GM19043 (cell line): ENCODE results near the gene MRPS23.

Source experiments
- ATAC-seq: cut with Tn5 transposase; IDR thresholded peaks from one replicate; pipeline ENCODE4 v1.9.1; 2021; ENCODE audit warnings: low read depth; ENCODE audit not compliant: unreplicated experiment

Gene MRPS23

DNA sequence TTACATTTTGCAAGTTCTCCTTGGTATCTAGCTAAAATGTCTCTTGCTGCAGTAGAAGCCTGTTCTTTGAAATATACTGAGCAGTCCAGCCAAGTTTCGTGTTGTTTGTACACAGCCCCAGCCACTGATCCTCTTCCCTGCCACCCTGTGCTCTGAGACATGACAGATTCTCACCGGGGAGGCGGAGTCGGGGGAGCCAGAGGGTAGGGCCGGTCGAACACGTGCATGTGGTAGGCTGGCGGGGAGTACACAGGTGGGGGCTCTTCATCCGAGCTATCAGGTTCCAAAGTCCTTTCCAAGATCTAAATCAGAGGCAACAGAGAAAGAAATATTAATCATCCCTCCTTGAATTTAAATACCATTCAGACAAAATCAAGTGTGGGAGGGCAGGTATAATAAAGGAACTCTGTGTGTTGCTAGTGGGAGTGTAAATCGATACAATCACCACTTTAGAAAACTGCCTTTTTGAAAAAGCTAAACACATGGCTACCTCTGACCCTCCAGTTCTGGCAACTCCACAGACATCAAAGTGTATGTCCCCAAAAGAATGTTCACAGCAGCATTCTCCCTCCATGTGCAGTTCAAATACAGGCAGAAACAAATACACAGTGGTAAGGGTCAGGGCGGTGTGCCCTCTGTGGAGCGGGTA lies 29.7 kb upstream of the MRPS23 start:
- ATAC-seq, result no peak

DNA sequence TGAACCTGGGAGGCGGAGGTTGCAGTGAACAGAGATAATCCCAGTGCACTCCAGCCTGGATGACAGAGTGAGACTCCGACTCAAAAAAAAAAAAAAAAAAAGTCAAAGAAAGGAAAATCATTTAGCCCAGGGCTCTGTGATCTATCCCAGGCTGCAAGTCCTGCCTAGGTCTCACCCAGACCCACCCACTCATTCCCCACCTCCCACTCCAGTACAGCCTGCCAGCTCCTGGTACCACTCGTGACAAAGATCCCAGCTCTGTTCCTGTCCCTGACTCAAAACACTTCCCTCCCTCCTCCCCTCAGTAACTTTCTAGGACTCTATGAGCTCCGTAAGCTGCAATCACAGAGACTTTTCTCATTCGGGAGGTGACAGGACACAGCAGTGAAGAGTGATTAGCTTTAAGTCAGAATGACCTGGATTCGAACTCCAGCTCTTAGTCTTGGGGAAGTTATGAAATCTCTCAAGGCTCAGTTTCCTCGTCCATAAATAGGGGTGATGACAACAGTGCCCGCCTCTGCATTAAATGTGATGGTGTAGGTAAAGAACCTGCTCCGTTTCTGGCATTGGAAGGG lies 28.0 kb upstream of the MRPS23 start:
- no peak for ATAC-seq

DNA sequence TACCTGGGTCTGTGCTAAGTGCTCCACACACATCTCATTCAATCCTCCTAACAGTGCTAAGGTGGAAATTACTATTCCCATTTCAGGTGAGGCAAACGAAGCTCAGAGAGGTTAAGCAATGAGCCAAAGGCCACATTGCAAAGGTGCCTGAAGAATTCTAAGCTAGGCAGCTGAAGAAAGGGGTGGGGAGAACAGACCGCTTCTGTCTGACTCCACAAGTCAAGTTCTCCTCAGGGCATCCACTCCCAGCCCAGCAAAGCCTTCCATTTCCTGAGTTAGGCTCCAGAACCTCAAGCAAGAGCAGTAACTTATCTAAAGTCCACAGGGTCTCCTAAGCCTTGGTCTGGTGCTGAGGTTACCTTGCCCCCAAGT lies 27.0 kb upstream of the MRPS23 start:
- no peak for ATAC-seq

DNA sequence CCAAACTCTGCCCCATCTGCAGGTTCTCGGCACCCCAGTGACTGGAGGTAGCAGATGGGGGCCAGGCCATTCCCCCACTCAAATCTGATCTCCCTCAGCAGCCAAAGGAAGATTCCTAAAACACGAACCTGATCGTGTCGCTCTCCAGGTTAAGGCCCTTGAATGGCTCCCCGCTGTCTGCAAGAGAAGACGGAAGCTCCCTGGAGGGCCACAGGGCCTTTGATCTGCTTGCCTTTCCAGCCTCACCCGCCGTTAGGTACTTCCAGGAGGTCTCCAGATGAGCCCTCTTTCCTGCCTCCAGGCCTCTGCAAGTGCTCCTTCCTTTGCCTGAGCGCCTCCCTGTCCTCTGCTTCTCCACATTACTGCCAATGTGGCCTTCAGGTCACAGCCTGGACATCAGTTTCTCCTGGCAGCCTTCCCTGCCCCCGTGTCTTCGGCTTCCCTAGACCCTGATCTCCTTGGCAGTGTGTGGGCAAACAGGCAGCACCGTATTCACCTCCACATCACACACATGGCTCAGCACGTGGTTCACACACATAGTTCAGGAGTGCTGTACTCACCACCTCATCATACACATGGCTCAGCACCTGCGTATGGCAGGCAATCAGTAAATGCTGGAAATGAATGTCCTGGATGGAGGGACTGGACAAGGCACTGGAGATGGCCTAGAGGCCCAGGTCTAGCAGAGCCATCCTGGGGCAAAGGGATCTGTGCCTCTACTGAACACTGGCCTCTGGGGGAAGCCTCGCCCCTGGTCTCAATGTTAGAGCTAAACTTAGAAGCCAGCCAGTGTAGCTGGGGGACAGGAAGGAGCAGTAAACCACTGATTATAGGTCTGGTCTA lies 26.4 kb upstream of the MRPS23 start:
- ATAC-seq, result no peak

DNA sequence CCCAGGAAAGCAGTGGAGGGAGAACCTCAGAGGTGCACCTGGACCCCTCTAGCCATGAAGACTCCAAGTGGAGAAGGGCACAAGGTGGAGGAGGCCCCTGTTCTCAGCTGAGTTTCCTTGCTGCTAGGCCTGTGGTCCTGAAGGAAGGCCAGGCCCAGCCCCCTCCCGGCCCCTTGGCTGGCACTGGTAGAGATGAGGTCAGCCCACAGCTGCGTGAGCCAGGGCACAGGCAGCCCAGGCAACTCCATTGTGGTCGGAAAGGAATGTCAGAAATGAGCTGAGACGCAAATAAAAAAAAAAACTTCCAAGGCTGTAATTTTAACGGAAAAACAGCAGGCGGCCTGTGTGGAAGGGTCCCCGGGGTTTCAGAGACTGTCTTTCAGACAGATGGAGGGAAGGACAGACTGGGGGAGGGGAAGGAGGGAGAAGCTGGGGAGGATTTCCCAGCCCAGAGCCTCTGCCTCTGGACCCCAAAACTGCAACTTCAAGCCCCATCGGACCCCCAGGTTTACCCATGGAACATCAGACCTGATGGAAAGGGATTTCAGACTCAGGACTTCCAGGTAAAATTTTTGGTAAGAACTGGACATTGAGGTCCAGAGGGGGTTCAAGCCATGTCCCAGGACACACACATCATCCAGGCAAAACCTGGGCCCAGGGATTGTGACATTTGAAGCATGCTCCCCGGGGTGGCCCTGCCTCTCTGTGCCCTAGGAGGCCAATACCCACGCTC lies 25.6 kb upstream of the MRPS23 start:
- ATAC-seq, result no peak

DNA sequence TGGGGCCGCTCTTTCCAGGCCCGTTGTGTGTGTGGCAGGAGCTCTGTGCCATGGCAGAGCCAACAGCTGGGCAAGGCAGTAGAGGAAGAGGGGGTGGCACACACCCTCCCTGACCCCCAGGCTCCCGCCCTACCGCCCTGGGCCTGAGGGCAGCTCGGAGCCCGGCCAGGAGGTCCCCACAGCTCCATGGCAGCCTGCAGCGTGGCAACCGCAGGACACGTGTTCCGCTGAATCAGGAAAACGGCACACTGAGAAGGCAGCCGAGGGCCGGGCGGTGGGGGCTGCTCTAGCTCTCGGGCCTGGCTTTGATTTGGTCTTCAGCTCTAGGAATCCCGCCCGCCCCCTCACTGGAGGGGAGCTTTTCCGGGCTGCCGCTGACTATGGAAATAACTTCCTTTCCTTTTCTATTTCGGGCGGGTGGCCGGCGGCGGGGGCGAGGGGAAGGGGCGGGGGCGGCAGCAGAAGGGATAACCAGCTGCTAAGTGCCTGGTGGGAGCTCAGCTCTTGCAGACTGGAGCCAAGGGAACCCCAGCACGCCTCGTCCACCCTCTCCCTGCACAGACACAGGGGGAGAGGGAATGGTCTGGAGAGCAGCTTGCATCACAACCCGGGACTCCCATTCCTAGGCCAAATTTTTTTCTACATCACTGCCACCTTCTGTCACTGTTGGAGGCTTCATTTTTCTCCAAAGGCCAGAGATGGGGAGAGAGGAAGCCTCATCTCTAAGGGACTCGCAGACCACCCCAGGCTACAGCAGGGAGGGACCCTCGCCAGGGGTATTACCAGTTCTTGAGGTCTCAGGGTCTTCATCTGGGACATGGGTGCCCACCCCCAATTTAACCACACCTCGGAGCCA lies 24.8 kb upstream of the MRPS23 start:
- no peak for ATAC-seq

DNA sequence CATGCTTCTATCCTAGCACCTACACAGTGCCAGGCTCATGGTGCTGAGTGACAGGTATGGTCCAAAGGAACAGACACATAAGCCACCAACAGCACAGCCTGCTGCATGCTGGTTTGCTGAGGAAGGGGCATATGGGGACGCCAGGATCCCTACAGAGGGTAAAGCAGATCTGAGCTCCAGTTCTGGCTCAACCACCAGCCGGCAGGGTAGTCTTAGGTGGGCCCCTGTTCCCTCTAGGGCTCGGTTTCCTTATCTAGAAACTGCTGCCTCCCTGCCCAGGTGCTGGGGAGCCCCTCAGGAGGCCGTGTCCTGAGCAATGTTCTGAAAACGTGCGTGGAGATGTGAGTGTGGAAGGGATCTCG lies 24.2 kb upstream of the MRPS23 start:
- ATAC-seq, result no peak

DNA sequence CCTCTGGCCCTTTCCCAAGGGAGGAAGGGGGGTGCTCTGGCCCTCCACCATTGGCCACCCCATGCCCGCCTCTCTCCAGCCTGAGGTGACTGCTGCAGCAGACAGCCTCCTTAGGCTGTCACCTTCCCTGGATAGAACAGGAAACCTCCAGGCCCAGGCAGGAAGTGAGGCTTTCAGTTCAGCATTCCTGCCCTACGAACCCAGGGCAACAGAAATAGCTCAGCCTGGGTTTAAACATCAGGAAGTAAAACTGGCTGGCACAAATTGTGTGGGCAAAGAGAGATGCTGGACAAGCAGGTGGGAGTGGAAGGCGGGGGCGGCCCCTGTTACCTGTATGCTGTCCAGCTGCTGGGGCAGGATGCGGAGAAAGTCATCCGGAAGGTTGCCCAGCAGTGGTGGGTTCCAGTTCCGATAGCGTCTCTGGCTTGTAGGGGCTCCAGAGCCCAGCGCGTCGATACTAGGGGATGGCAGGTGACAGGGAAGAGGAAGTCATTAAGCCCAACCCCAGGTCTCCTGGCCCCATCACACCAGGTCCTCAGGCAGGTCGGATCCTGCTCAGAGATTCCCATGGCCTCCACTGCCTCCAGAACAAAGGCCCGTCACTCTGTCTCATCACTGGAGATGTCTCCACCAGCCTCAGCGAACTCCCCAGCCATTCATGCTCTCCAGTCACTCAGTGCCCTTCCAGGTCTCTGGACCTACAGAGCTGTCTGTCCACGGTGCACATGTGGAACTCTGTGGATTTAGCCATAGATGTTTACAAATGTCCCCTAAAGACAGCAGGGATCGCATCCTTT lies 23.6 kb upstream of the MRPS23 start:
- ATAC-seq, result no peak

DNA sequence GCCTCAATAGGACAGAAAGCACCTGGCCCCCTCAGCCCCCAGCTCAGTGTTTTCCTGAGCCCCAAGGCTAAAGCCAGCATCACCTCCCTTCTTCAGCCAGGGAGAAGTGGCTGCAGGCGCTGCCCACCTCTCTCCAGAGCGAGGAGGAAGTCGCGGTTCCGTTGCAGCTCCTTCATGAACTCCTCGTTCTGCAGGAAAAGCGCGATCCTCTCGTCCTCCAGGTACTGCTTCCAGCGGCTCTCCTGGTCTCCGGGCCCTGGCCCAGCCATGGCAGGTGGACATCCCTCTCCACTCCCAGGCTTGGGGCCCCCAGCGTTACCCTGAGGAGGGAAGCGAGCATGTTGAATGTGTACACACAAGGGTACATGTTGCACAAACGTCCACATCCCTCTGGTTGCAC lies 22.7 kb upstream of the MRPS23 start:
- ATAC-seq, result no peak

DNA sequence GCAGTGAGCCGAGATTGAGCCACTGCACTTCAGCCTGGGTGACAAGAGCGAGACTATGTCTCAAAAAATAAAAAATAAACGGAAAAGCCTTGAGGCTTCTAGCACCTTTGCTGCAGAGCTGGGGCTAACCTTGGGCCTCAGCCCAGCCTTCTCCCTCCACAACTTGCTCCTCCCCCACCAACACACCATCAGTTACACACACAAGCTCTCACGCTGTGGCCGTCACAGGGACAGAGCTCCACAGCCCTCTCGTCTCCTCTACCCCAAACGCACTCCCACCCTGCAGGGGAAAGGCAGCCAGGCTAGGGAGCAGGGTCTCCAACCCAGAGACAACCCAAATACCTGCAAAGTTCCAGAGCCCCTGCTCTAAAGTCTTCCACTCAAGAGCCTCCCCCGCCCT lies 22.0 kb upstream of the MRPS23 start:
- no peak for ATAC-seq

DNA sequence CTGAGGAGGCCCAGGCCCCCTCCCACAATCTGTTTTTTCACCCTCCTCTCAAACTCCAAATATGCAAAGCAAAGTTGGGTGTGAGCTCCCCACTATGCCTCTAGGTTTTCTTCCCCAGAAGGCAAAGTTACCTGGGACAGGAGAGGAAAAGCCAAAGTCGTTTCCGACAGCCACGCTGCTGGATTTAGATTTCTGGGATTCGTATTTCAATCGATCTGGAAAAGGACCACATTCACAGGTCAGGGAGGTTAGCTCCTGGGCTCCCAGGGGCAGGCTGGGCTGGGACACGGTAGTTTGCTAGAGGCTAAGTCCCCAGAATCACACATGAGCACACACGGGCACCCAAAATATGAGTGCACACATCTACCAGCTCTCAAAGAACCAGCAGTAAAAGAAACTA lies 21.3 kb upstream of the MRPS23 start:
- no peak for ATAC-seq

DNA sequence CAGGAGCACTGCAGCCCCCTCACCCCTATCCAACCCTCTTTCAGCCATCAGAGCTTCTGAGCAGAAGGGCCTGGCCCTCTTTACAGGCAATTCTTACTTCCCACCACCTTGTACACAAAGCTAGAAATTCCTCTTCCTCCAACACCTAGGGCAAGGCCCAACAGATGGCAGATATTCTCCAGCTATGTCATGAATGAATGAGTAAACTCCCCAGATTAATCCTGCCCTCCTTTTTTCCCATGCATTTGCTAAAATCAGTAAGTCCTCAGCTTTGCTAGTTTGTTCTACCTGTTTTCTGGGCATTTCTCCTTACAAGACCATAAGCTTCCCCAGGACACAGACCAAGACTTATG lies 20.4 kb upstream of the MRPS23 start:
- ATAC-seq, result no peak

DNA sequence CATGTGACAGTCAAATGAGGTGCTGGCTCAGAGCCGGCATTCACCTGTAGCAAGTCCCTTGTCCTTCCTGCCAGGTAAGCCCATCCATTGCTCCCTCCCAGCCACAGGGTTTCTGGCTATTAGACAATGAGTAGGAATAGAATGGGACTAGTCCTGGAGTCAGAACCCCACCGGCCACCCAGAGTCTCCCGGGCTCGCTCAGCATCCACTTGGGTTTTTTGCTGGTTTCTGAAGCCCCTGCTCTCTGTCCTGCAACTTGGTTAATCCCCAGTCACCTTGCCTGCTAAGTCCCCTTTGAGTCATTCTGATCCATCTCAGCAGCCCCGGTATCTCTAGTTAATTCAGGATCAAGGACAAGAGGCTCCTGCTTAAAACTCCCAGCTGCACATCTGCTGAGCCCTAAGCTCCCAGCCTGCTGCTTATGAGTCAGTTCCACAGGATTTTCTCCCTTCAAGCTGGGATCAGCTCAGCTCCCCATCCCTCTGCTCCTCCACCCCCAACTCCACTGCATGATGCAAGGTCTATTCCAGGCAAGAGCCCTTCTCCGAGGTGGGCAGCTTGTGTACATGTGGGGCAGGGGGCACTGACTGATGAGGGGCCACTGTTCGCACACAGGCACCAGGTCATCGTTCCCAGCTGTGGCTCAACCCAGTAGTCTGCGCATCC lies 19.9 kb upstream of the MRPS23 start:
- no peak for ATAC-seq

DNA sequence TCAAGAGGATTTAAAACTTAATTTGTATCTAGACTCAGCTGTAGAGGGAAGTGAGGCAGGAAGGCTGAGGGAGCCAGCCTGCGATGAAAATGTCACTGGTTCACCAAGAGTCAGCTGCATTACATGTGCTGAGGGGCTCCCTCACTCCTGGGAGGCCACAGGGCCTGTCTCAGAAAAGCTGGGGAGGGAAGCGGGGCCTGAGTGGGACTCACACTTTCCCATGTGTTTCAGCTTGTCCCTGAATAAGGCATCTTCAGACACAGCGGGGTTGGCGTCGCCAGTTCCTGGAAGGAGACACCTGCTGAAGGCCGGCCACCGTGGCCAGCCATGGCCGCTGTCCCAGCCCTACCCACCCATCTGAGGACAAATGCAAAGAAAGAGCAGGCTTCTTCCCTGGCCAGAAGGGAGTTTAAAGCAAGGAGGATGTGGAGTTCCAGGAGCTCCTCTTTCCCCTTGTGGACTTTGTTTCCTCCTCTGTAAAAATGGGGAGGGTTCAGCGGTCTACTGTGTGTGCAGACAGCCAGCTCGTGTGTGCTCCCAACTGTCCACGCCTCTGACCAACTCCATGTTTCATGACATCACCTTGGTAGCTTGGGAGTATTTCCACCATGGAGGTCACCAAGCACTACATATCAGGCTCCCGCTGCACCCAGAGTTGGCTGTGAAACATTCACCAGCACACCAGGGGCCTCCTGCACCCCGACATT lies 19.2 kb upstream of the MRPS23 start:
- no peak for ATAC-seq

DNA sequence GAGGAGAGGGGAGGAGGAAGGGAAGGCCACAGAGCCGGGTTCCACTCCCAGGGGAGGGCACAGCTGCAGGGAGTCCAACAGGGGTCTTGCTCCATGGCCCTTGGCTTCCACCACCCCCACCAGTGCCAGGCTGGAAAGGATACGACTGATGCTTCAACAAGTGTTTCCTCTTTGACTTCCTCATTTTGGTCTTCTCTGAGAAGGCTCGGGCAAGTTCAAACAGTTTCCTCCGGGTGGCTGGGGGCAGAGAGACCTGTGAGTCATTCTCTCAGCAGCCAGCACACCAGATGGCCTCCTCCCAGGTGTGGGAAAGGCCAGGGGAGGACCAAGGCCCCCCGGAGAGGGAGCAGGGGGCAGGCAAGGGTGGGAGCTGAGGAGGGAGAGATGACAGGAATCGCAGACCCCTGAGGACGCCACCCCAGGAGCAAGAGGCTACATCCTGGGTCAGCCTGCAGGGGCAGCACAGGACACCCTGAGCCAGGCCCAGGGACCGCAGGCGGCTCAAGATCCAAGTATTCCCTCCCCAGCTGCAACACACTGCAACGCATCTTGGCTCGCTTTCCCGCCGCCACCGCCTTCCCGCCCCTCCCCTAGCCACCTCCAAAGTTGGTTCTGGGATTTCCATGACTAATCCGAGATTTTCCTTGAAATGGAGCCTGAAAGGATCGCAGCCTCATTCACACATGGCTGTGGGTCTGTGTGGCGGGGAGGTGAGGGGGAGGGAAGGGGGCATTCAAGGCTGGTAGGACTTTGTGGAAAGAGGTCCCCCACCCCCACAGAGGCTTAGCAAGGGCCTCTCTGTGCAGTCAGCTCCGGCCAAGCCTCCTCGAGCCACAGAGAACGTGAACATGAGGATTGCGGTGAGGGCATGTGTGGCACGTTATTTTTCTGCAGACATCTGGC lies 18.4 kb upstream of the MRPS23 start:
- ATAC-seq, result peak; percentile 90

DNA sequence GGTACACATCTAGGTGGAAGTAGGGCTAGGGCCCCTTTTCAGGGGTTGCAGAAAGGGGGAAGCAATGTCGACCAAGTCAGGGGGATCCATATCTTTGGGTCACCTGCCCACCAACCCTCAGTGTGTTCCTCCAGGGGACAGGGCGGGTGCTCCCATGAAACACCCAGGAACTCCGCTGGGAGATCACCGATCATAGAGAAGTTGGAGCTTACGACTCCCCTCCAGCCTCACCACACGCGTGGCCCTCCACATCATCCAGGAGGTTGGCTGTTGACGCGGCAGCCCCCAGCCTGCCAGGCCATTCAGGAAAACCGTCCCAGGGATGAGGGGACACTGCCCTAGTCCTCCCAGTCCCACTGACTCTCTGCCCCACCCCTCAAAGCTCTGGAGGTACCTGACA lies 17.3 kb upstream of the MRPS23 start:
- no peak for ATAC-seq

DNA sequence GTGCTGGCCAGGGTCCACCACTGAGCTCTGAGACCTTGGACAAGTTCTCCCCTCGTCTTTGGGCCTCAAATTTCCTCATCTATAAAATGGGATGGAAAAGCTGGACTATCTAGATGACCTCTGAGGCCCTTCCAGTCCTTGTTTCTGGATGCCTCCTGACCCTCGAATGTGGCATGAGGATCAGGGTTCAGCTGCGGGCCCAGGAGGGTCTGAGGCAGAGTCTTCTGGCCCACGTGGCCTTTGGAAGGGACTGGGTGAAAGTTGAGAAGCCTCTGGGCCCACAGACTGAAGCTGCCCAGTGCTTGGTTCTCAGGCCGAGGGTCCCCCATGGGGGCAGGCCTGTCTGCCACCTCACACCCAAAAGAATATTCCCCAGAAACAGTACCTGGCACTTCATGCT lies 16.9 kb upstream of the MRPS23 start:
- no peak for ATAC-seq

DNA sequence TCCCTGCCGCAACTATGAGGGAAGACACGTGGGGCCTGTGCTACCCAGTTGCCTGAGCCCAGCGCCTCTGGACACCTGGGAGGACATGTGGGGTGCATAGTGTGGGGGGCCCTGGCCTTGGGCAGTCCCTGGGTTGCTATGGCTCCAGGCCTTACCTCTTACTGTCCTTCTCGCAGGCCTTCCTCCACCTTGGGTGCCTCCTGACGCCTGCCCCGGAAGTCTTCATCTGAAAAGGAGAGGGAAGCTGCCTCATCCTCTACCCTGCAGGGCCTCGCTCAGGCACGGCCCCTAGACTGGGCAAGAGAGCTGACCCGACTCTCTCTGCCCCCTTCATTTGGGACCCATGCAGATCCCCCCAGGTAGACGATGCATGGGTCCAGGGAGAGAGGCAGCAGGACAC lies 16.5 kb upstream of the MRPS23 start:
- ATAC-seq, result no peak
